Measurements from ENCODE around the gene YIF1A.

The YIF1A gene

DNA sequence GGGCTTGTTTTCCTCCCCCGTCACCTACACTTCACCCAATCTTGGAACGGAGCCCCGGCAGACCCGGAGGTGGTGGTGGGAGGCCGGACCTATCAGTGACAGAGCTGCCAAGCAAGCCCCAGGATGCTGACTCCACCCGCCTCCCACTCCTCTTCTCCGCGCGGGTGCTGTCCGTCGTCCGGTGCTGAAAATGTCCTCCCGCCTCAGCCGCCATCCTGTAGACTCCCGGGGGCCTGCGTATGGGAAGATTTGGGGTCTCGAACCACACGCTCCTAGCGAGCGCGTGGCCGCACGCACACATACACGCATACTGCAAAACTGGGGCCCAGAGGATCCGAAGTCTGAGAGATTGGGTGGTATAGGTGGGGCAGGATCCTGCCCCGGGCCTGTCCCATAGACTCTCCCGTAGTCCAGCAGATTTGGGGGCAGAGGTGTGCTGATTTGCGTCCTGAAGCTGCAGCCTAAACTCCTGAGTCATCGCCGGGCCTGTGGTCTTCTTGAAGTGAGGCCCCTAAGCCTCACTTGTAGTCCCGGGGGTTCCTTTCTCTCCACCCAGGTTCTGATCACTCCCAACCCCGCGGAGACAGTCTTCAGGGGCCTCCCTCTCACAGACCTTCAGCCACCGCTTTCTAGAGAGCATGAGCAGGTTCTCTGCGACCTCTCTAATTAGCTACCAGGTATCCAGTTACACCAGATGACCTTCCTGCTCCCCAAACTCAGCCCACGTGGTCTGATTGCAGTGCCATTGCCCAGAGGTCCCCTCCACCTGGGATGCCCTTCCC is 796 bp upstream of the YIF1A start:
- Histone ChIP-seq H3K9me3 (ENCODE audit: control insufficient read depth, insufficient read depth, low read depth, low read length) (no peaks in the 10 kb centered on the region), H3K36me3 (ENCODE audit: control insufficient read depth in 2 of 2, insufficient read depth in 1 of 2, low read length in 2 of 2) (peaks cover 0 to 20% of the 10 kb centered on the region in 2 experiments; a peak in 1 of 3 replicates), H3K27ac (ENCODE audit: extremely low read depth, low read depth, low read length) (no peak overlapping the region), H3K4me1 (ENCODE audit: control insufficient read depth, insufficient read depth, low read length) (no peaks in the 10 kb centered on the region), H3K4me3 (ENCODE audit: low read depth, low read length) (peak overlapping the region; percentile 46)
- ChIA-PET CTCF (interaction anchor here (0.6 to 2.3 kb wide), 13 partner anchors 9 to 1352 kb away, joined by 3 to 9 read pairs (median 5); partner anchors contain the start of gene RAB1B), POLR2A (interaction anchor here (0.6 to 1.8 kb wide), 28 partner anchors 8 to 510 kb away, joined by 3 to 32 read pairs (median 4); partner anchors contain the start of genes BRMS1, CCDC85B, MRPL11 and NPAS4)
- TF ChIP-seq ZNF335 (tag by site-specific recombination; conservative IDR thresholded peaks at IDR 0.05) (peak; percentile 39), KLF8 (tag by site-specific recombination; IDR thresholded peaks at IDR 0.05) (0 out of 2 replicates have a peak, but pooled peaks have one; percentile 28), ZBTB17 (tag by site-specific recombination; IDR thresholded peaks at IDR 0.05) (0 out of 2 replicates have a peak, but pooled peaks have one; percentile 61), GLIS1 (tag by site-specific recombination; IDR thresholded peaks at IDR 0.05) (0 out of 2 replicates have a peak, but pooled peaks have one; percentile 12), ZIC2 (tag by site-specific recombination; IDR thresholded peaks at IDR 0.05) (peak; percentile 5; the same call in 1 of the 2 replicates), HOXD13 (CRISPR knock-in tag; IDR thresholded peaks at IDR 0.05; ENCODE audit: borderline replicate concordance) (0 out of 2 replicates have a peak, but pooled peaks have one; percentile 27), IKZF3 (tag by site-specific recombination; IDR thresholded peaks at IDR 0.05) (0 out of 2 replicates have a peak, but pooled peaks have one; percentile 36), OSR2 (tag by site-specific recombination; IDR thresholded peaks at IDR 0.05) (no peak), EGR2 (tag by site-specific recombination; IDR thresholded peaks at IDR 0.05; ENCODE audit: low read depth) (peak; percentile 61), ZNF169 (tag by site-specific recombination; IDR thresholded peaks at IDR 0.05) (no peak), KLF10 (tag by site-specific recombination; IDR thresholded peaks at IDR 0.05) (0 out of 2 replicates have a peak, but pooled peaks have one; percentile 18), ZNF629 (tag by site-specific recombination; IDR thresholded peaks at IDR 0.05) (no peak), ZNF600 (tag by site-specific recombination; IDR thresholded peaks at IDR 0.05) (peak; percentile 80), KLF16 (tag by site-specific recombination; IDR thresholded peaks at IDR 0.05) (peak; percentile 40; the same call in 1 of the 2 replicates), ZBTB20 (tag by site-specific recombination; IDR thresholded peaks at IDR 0.05) (0 out of 2 replicates have a peak, but pooled peaks have one; percentile 38)
- TF ChIP-seq, protein P1, sequence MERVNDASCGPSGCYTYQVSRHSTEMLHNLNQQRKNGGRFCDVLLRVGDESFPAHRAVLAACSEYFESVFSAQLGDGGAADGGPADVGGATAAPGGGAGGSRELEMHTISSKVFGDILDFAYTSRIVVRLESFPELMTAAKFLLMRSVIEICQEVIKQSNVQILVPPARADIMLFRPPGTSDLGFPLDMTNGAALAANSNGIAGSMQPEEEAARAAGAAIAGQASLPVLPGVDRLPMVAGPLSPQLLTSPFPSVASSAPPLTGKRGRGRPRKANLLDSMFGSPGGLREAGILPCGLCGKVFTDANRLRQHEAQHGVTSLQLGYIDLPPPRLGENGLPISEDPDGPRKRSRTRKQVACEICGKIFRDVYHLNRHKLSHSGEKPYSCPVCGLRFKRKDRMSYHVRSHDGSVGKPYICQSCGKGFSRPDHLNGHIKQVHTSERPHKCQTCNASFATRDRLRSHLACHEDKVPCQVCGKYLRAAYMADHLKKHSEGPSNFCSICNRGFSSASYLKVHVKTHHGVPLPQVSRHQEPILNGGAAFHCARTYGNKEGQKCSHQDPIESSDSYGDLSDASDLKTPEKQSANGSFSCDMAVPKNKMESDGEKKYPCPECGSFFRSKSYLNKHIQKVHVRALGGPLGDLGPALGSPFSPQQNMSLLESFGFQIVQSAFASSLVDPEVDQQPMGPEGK (tag by site-specific recombination; IDR thresholded peaks at IDR 0.05), result peak; percentile 15; the same call in 1 of the 2 replicates
- TF ChIP-seq, protein P2, sequence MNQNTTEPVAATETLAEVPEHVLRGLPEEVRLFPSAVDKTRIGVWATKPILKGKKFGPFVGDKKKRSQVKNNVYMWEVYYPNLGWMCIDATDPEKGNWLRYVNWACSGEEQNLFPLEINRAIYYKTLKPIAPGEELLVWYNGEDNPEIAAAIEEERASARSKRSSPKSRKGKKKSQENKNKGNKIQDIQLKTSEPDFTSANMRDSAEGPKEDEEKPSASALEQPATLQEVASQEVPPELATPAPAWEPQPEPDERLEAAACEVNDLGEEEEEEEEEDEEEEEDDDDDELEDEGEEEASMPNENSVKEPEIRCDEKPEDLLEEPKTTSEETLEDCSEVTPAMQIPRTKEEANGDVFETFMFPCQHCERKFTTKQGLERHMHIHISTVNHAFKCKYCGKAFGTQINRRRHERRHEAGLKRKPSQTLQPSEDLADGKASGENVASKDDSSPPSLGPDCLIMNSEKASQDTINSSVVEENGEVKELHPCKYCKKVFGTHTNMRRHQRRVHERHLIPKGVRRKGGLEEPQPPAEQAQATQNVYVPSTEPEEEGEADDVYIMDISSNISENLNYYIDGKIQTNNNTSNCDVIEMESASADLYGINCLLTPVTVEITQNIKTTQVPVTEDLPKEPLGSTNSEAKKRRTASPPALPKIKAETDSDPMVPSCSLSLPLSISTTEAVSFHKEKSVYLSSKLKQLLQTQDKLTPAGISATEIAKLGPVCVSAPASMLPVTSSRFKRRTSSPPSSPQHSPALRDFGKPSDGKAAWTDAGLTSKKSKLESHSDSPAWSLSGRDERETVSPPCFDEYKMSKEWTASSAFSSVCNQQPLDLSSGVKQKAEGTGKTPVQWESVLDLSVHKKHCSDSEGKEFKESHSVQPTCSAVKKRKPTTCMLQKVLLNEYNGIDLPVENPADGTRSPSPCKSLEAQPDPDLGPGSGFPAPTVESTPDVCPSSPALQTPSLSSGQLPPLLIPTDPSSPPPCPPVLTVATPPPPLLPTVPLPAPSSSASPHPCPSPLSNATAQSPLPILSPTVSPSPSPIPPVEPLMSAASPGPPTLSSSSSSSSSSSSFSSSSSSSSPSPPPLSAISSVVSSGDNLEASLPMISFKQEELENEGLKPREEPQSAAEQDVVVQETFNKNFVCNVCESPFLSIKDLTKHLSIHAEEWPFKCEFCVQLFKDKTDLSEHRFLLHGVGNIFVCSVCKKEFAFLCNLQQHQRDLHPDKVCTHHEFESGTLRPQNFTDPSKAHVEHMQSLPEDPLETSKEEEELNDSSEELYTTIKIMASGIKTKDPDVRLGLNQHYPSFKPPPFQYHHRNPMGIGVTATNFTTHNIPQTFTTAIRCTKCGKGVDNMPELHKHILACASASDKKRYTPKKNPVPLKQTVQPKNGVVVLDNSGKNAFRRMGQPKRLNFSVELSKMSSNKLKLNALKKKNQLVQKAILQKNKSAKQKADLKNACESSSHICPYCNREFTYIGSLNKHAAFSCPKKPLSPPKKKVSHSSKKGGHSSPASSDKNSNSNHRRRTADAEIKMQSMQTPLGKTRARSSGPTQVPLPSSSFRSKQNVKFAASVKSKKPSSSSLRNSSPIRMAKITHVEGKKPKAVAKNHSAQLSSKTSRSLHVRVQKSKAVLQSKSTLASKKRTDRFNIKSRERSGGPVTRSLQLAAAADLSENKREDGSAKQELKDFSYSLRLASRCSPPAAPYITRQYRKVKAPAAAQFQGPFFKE (tag by site-specific recombination; IDR thresholded peaks at IDR 0.05; ENCODE audit: borderline replicate concordance), result no peak
- TF ChIP-seq, protein P3, sequence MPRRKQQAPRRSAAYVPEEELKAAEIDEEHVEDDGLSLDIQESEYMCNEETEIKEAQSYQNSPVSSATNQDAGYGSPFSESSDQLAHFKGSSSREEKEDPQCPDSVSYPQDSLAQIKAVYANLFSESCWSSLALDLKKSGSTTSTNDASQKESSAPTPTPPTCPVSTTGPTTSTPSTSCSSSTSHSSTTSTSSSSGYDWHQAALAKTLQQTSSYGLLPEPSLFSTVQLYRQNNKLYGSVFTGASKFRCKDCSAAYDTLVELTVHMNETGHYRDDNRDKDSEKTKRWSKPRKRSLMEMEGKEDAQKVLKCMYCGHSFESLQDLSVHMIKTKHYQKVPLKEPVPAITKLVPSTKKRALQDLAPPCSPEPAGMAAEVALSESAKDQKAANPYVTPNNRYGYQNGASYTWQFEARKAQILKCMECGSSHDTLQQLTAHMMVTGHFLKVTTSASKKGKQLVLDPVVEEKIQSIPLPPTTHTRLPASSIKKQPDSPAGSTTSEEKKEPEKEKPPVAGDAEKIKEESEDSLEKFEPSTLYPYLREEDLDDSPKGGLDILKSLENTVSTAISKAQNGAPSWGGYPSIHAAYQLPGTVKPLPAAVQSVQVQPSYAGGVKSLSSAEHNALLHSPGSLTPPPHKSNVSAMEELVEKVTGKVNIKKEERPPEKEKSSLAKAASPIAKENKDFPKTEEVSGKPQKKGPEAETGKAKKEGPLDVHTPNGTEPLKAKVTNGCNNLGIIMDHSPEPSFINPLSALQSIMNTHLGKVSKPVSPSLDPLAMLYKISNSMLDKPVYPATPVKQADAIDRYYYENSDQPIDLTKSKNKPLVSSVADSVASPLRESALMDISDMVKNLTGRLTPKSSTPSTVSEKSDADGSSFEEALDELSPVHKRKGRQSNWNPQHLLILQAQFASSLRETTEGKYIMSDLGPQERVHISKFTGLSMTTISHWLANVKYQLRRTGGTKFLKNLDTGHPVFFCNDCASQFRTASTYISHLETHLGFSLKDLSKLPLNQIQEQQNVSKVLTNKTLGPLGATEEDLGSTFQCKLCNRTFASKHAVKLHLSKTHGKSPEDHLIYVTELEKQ (tag by site-specific recombination; IDR thresholded peaks at IDR 0.05; ENCODE audit: borderline replicate concordance), result no peak
- TF ChIP-seq, protein P4, sequence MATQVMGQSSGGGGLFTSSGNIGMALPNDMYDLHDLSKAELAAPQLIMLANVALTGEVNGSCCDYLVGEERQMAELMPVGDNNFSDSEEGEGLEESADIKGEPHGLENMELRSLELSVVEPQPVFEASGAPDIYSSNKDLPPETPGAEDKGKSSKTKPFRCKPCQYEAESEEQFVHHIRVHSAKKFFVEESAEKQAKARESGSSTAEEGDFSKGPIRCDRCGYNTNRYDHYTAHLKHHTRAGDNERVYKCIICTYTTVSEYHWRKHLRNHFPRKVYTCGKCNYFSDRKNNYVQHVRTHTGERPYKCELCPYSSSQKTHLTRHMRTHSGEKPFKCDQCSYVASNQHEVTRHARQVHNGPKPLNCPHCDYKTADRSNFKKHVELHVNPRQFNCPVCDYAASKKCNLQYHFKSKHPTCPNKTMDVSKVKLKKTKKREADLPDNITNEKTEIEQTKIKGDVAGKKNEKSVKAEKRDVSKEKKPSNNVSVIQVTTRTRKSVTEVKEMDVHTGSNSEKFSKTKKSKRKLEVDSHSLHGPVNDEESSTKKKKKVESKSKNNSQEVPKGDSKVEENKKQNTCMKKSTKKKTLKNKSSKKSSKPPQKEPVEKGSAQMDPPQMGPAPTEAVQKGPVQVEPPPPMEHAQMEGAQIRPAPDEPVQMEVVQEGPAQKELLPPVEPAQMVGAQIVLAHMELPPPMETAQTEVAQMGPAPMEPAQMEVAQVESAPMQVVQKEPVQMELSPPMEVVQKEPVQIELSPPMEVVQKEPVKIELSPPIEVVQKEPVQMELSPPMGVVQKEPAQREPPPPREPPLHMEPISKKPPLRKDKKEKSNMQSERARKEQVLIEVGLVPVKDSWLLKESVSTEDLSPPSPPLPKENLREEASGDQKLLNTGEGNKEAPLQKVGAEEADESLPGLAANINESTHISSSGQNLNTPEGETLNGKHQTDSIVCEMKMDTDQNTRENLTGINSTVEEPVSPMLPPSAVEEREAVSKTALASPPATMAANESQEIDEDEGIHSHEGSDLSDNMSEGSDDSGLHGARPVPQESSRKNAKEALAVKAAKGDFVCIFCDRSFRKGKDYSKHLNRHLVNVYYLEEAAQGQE (tag by site-specific recombination; IDR thresholded peaks at IDR 0.05), result peak; percentile 99
- TF ChIP-seq, protein P5, sequence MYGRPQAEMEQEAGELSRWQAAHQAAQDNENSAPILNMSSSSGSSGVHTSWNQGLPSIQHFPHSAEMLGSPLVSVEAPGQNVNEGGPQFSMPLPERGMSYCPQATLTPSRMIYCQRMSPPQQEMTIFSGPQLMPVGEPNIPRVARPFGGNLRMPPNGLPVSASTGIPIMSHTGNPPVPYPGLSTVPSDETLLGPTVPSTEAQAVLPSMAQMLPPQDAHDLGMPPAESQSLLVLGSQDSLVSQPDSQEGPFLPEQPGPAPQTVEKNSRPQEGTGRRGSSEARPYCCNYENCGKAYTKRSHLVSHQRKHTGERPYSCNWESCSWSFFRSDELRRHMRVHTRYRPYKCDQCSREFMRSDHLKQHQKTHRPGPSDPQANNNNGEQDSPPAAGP (tag by site-specific recombination; IDR thresholded peaks at IDR 0.05), result 0 out of 2 replicates have a peak, but pooled peaks have one; percentile 16

Measured in HEK293 (cell line).